ENCODE data around the gene ERMP1.

DNA sequence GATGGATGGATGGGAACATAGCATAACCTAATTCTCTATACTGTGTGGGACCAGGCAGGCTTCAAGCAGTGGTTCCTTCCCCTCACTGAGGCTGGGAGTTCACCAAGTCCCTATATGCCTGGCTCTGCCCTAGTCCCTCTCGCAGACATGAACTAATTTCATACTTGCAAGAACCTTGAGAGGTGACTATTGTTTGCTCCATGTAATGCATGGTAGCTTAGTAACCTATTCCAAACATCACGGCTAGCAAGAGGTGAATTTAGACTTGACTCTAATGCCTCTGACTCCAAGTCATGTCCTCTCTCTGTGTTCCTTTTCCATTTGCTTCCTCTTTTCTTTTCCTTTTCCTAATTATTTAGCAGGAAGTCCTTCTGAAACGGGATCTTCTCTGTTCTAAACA lies 25.9 kb upstream of the ERMP1 start:
- TF ChIP-seq, protein P1, sequence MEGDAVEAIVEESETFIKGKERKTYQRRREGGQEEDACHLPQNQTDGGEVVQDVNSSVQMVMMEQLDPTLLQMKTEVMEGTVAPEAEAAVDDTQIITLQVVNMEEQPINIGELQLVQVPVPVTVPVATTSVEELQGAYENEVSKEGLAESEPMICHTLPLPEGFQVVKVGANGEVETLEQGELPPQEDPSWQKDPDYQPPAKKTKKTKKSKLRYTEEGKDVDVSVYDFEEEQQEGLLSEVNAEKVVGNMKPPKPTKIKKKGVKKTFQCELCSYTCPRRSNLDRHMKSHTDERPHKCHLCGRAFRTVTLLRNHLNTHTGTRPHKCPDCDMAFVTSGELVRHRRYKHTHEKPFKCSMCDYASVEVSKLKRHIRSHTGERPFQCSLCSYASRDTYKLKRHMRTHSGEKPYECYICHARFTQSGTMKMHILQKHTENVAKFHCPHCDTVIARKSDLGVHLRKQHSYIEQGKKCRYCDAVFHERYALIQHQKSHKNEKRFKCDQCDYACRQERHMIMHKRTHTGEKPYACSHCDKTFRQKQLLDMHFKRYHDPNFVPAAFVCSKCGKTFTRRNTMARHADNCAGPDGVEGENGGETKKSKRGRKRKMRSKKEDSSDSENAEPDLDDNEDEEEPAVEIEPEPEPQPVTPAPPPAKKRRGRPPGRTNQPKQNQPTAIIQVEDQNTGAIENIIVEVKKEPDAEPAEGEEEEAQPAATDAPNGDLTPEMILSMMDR (IDR thresholded peaks at IDR 0.05; ENCODE audit: low read depth, low read length): no peak
- TF ChIP-seq EZH2phosphoT487 (IDR thresholded peaks at IDR 0.05; ENCODE audit: low read depth): no peak

Data from OCI-LY3 (cell line).